HG03066 (cell line): ENCODE measurements around the gene KLF12.
A peak's percentile ranks its signal among the peaks of the same experiment; 100 is the strongest.

Experiments
- ATAC-seq: cut with Tn5 transposase; IDR thresholded peaks from one replicate; pipeline ENCODE4 v1.9.1; 2021; ENCODE audit warnings: low read depth; ENCODE audit not compliant: unreplicated experiment

The KLF12 gene

DNA sequence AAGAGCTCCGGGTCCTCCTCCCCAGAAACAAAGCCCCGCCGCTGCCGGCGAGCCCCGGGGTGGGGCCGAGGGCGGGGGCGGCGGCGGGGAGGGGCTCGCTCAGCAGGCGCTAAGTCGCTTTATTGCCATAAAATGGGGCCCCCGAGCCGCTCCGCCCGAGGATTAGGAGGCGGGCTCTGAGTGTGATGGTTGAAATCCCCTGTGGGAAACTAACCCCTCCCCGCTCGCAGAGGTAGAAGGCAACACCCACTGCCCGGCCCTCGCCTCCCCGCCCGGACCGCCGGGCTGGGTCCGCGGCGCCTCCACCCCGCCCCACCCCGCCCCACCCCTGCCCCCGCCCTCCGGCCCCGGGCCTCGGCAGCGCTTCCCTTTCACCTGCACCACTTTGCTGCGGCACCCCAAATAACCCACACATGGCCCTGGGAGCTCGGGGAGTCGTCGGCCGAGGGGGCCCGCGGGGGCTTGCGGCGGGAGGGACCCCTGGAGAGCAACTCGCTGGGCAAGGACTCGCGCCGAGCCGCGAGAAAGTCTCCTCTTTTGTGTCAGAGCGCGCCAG lies at the start of gene KLF12:
Gene KLF12 (minus strand): TSS at position 184 of the 556 bp plus-strand sequence.
- peak; percentile 57 for ATAC-seq

- no peak for ATAC-seq
Observed at GRCh38 chr13:74182491-74182890, 48.3 kb upstream of the KLF12 start.

DNA sequence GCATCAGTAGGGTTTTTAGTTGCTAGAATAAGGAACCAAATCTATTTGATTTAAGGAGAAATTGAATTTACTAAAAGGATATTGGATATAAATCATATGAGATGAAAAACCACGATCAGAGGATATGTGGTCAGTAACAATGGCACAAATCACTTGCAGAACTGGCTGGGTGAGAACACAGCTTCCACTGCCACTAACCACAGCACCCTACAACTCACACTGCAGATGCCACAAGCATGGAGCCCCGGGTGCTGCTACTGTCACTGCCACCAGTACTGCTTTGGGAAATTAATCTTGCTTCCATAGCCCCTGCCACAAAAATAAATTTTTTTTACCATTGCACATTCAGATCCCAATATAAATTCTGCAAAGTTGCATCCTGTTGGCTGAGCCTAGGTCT lies 40.6 kb upstream of the KLF12 start:
- ATAC-seq, result no peak

DNA sequence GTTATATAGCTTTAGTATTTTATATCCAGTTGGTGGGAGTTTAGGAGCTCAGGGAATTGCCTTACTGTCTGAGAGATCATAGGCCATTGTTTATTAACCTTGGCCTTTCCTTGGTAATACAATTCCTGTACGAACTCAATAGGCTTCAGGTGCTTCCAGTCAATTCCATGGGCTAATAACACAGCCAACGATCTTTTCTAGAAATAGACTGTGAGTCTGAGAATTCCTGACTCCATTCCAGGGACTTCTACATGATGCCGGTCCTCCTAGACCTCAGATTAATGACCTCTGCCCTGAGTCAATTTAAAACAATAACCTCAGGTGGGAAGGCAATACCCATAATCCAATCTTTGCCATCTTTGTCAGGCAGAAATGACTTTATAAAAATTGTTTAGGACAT lies 39.6 kb upstream of the KLF12 start:
- ATAC-seq, result no peak

DNA sequence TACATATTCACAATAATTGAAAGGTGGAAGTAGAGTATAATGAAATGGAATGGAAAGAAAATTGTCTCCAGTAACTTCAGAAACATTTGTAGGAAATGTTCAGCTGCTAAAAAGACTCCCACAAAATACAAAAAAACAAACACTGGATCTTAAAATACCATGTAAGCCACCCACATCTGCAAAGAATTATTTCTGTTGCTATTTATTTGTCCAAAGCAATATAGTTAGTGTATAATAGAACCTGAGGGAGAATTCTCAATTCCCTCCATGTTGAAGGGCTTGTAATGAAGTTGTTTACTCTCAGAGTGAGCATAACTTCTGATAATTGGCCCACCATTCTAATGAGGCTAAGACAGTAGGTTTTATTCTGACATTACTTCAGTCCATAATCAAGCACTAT lies 37.4 kb upstream of the KLF12 start:
- no peak for ATAC-seq

- ATAC-seq, result no peak
Observed at GRCh38 chr13:74169676-74170075, 35.5 kb upstream of the KLF12 start.

DNA sequence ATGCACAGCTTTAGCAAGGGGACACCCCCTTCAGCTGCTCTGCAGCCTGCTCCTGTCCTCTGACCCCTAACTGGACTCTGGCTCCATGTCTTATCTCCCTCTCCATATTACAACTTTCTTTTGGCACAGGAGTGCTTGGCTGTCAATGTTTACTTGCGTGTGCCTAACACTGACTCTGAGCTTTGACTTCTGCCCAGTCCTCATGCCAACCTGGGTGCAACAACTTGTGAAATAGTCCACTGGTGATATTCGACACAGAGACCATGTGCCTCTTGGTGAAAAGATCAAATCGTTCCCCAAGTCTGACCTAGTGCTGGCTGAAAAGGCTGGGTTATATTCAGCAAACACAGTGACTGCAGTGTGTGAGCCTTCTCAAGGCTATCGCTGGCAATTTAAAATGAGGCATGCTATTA lies 34.1 kb upstream of the KLF12 start:
- ATAC-seq, result no peak

GRCh38 chr13:74166261-74167004 lies 32.2 kb upstream of the KLF12 start:
- no peak for ATAC-seq

- no peak for ATAC-seq
Observed at GRCh38 chr13:74162782-74163181, 28.6 kb upstream of the KLF12 start.

DNA sequence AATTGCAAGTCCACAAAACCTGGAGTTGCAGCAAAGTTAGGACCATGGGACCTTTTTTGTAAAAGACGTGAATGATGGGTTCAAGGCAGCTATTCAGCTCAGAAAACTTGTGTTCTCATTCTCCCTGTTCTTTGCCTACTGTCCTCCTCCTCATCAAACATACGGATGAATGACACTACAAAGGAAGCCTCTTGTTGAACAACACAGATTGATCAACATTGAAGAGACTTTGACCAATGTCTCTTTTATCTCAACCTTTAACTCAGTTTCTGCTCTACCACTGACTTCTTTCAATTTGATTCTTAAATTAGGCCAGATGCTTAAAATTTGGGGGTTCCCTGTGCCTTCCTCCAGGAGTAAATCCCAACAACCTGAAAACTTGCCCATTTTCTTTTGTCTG lies 27.9 kb upstream of the KLF12 start:
- ATAC-seq, result no peak

- no peak for ATAC-seq
Observed at GRCh38 chr13:74158571-74159352, 24.6 kb upstream of the KLF12 start.

DNA sequence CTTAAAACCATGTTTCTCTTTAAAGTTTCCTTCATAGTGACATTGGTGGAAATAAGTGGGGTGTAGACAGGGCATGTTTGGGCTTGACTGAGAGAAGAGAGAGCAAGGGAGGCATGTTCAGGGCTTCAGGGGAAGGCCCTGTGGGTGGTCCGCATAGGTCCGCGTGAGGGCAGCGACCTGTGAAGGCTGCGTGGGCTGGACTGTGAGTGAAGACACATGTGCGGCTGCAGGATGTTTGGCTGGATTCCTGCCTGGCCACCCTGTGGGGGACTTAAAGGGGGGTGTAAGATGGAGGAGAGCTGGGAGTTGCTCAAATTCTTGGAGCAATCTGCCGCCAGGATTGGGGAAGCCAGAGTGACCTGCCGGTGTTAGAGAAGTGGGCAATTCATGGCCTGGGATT lies 23.8 kb upstream of the KLF12 start:
- no peak for ATAC-seq

DNA sequence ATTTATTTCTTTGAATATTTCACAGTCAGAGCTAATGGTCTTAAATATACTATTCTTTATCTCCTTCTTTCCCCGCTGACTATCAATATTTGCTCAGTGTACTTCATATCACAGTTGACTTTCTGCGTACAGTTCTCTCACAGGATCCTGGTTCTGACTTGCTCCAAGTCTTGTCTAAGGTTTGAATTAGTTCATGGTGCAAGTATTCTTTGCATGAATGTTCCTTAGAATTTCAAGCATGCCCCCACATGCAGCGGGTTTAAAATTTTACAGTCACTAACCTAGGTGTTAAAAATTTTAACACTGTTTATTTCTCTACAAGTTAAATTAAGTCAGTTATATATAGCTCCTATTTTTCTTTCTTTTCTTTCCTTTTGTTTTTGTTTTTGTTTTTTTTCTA lies 20.8 kb upstream of the KLF12 start:
- no peak for ATAC-seq

GRCh38 chr13:74153316-74153715 lies 19.1 kb upstream of the KLF12 start:
- no peak for ATAC-seq

DNA sequence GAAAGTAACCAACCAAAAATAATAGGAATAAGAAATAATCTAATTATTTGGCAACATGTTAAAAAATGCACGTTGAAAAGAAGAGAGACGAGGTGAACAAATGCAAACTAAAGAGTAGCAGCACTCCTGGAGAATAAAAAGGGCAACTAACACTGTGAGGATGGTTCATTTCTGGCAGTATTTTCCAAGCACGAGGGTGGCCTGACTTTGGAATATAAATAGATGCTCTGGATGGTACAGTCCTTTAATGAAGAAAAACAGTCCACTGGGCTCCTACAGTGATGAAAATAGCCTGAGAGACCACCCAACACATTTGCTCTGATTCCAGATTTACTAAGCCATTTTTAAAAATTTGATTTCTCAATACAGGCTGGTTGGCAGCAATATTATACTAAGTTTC lies 17.7 kb upstream of the KLF12 start:
- ATAC-seq, result no peak

DNA sequence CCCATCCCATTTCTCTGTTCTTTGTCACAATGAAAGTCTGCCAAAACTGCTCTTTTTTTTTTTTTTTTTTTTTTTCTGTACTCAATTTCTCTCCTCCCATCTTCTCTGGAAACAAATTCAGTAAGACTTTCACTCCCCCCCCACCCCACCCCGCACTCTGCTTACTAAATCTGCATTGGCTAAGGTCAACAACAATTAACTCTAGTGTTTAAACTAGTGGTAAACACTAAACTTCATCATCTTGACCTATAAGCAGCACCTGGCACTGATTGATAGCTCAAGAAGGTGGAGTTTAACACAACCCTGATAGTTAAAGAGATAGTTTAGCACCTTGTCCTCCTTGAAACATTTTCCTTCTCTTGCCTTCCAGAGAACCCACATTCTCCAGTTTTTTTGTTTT lies 14.1 kb upstream of the KLF12 start:
- no peak for ATAC-seq

DNA sequence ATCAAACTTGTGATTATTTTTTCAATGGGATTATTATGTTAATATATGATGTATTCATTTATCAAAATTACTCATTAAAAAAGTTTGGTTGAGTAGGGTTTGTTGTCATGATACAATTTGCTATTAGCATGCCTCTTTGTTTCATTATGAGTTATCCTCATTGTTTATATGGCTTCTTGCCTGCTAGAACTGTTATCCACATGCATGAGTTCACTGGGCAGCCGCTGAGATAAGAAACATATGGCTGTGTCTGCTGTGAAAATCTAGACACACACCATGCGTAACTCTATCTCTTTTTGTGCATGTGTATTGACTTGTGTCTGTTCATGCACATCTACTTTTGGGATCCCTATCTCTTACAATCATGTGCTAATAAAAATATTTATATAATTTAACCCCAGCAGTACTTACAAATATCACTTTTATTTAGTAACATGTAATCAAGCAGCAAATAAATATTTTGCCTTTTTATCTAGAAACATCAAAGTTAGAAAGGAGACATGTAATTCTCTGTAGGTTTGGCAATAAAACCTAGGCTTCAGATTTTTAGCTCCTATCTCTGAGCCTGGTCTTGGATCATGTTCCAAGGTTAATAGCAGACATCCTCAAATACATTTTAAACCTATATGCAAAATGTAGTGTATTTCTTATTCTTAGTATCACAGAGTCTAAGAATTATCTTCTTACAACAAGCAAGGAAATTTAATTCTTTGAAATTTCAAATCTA lies 11.2 kb upstream of the KLF12 start:
- no peak for ATAC-seq

- no peak for ATAC-seq
Observed at GRCh38 chr13:74144269-74144668, 10.1 kb upstream of the KLF12 start.

- no peak for ATAC-seq
Observed at GRCh38 chr13:74142257-74142656, 8.1 kb upstream of the KLF12 start.

GRCh38 chr13:74138241-74138640 lies 4.0 kb upstream of the KLF12 start:
- ATAC-seq, result no peak

DNA sequence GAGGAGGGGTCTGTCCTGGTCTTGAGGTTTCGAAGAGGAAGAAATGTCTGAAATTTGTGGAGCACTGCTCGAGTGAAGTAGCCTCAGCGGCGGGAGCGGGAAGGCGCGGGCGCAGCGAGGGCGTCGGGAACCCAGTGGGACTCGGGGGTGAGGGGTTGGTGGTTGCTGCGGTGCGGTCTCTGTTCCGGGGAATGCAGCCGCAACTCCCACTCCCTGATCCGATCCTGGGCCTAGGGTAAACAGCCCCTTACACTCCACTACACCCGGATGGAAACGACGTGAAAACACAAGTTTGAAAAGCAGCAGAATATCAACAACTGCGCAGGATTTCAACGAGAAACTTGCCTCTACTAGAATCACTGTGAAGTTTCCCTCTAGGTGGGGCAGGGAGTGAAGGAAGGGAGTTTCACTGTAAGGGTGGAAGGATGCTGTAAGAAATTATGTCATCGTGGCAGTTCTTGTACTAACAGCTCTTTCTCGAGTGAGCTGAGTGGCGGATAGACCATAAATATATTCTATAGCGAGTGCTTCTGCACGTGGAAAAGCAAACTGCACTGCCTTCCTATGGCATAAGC lies 2.0 kb upstream of the KLF12 start:
- ATAC-seq, result no peak
